ENCODE data around the gene EFCAB5.

- no peak for TF ChIP-seq POLR2AphosphoS5 (IDR thresholded peaks at IDR 0.05; ENCODE audit: low read depth, low read length)
- no peak for TF ChIP-seq POLR2A (IDR thresholded peaks at IDR 0.05; ENCODE audit: low read depth, low read length)
- no peak for TF ChIP-seq SPI1 (IDR thresholded peaks at IDR 0.05; ENCODE audit: low read depth, low read length)
These were observed 127.0 kb downstream of the EFCAB5 start for GRCh38 chr17:30068465-30068864.

All from GM12891 (cell line).